ENCODE measurements around the gene MINDY2. TPM values are rescaled to one million over a fixed set of nuclear protein-coding genes. Genes with fewer than 3 reads are reported as not detected.
"Not testable (repeated sequence)": the region's sequence is repeated elsewhere in the genome, so short reads cannot be mapped to it uniquely, and the experiment has no call there.

MINDY2 gene
- total and polyA plus RNA-seq, 7 experiments from 2014 or later: 8.9 to 16.6 (median 11.4) TPM

- Mint-ChIP-seq H3K36me3 (peaks cover 9 to 42% (median 25%) of the 10 kb centered on the region in 5 donors), H3K9me3 (no peaks in the 10 kb centered on the region), H3K27ac (no peak overlapping the region), H3K4me3 (no peak overlapping the region), H3K4me1 (peaks cover 0 to 2% (median 0%) of the 10 kb centered on the region in 7 donors), H3K27me3 (no peaks in the 10 kb centered on the region)
- no peak overlapping the region for H3K4me3 ChIP-seq (ENCODE audit: low read length)
- H3K36me3 ChIP-seq (ENCODE audit: control insufficient read depth in 2 of 3, insufficient read depth in 3 of 3, low read length in 3 of 3): peaks cover 4 to 10% (median 7%) of the 10 kb centered on the region in 3 experiments
- ChIA-PET POLR2A (no interaction called here), CTCF (no interaction called here)
- intact Hi-C loops (cut with micrococcal nuclease): no loop called here
- no peaks in the 10 kb centered on the region for H3K4me1 ChIP-seq (ENCODE audit: control insufficient read depth in 2 of 2, insufficient read depth in 2 of 2, low read length in 2 of 2)
- H3K27me3 ChIP-seq (ENCODE audit: control insufficient read depth in 2 of 2, insufficient read depth in 2 of 2, low read length in 2 of 2): no peaks in the 10 kb centered on the region
- H3K27ac ChIP-seq (ENCODE audit: low read depth, low read length): no peak overlapping the region
- H3K9me3 ChIP-seq (ENCODE audit: control insufficient read depth in 2 of 3, low read length in 3 of 3): no peaks in the 10 kb centered on the region
- ATAC-seq (no peak), DNase-seq (no peak)
These were observed 81.2 kb downstream of the MINDY2 start for GRCh38 chr15:58852347-58852746.

DNA sequence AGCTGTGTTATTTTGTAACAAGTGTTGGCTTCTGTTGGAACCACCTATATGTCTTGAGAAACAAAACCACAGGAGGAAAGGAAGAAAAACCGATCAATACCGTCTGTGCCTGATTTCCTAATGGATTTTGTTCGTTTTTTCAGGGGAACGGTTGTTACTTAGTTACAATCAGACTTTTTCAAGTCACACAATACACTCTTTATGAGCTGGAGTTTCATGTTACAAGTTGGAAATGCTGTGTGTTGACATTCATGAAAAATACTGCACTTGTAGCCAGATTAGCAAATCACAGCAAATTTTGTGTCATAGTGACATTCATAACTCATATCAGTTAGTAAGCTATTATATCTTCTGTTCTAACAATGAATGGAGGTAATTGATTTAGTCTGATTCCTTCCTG, 83.5 kb downstream of the MINDY2 start:
- no peaks in the 10 kb centered on the region for H3K27me3 ChIP-seq (ENCODE audit: control insufficient read depth in 2 of 2, insufficient read depth in 2 of 2, low read length in 2 of 2)
- H3K9me3 Mint-ChIP-seq: no peaks in the 10 kb centered on the region
- H3K36me3 Mint-ChIP-seq: peaks cover 0 to 27% (median 15%) of the 10 kb centered on the region in 5 donors
- H3K4me1 ChIP-seq (ENCODE audit: control insufficient read depth in 2 of 2, insufficient read depth in 2 of 2, low read length in 2 of 2): no peaks in the 10 kb centered on the region
- H3K4me3 ChIP-seq (ENCODE audit: low read length): no peak overlapping the region
- no peaks in the 10 kb centered on the region for H3K9me3 ChIP-seq (ENCODE audit: control insufficient read depth in 2 of 3, low read length in 3 of 3)
- H3K4me1 Mint-ChIP-seq: no peaks in the 10 kb centered on the region
- H3K27ac ChIP-seq (ENCODE audit: low read depth, low read length): no peak overlapping the region
- intact Hi-C loops (cut with micrococcal nuclease): no loop called here
- POLR2A ChIA-PET: no interaction called here
- CTCF ChIA-PET: no interaction called here
- no peak for DNase-seq
- peaks cover 3 to 5% (median 4%) of the 10 kb centered on the region in 3 experiments for H3K36me3 ChIP-seq (ENCODE audit: control insufficient read depth in 2 of 3, insufficient read depth in 3 of 3, low read length in 3 of 3)
- no peak overlapping the region for H3K4me3 Mint-ChIP-seq
- no peaks in the 10 kb centered on the region for H3K27me3 Mint-ChIP-seq
- H3K27ac Mint-ChIP-seq: no peak overlapping the region
- no peak for ATAC-seq

GRCh38 chr15:58856086-58856485, 85.0 kb downstream of the MINDY2 start:
- H3K36me3 Mint-ChIP-seq: peaks cover 0 to 22% (median 15%) of the 10 kb centered on the region in 5 donors
- no peak overlapping the region for H3K4me3 Mint-ChIP-seq
- no peaks in the 10 kb centered on the region for H3K9me3 Mint-ChIP-seq
- H3K4me1 Mint-ChIP-seq: peaks cover 0 to 6% (median 5%) of the 10 kb centered on the region in 7 donors
- peaks cover 3 to 5% (median 4%) of the 10 kb centered on the region in 3 experiments for H3K36me3 ChIP-seq (ENCODE audit: control insufficient read depth in 2 of 3, insufficient read depth in 3 of 3, low read length in 3 of 3)
- DNase-seq (no peak), ATAC-seq (no peak)
- H3K27me3 Mint-ChIP-seq: no peaks in the 10 kb centered on the region
- H3K27me3 ChIP-seq (ENCODE audit: control insufficient read depth in 2 of 2, insufficient read depth in 2 of 2, low read length in 2 of 2): no peaks in the 10 kb centered on the region
- ChIA-PET POLR2A (interaction anchor here (0.6 kb wide), 1 partner anchor 25 kb away, joined by 3 read pairs; no protein-coding TSS in a partner anchor), CTCF (no interaction called here)
- no peak overlapping the region for H3K4me3 ChIP-seq (ENCODE audit: low read length)
- H3K27ac Mint-ChIP-seq: no peak overlapping the region
- no peak overlapping the region for H3K27ac ChIP-seq (ENCODE audit: low read depth, low read length)
- H3K9me3 ChIP-seq (ENCODE audit: control insufficient read depth in 2 of 3, low read length in 3 of 3): no peaks in the 10 kb centered on the region
- H3K4me1 ChIP-seq (ENCODE audit: control insufficient read depth in 2 of 2, insufficient read depth in 2 of 2, low read length in 2 of 2): no peaks in the 10 kb centered on the region
- intact Hi-C loops (cut with micrococcal nuclease): no loop called here

- H3K36me3 ChIP-seq (ENCODE audit: control insufficient read depth in 2 of 3, insufficient read depth in 3 of 3, low read length in 3 of 3); H3K4me3 Mint-ChIP-seq; POLR2A ChIA-PET; H3K4me3 ChIP-seq (ENCODE audit: low read length); ATAC-seq; H3K27ac ChIP-seq (ENCODE audit: low read depth, low read length); H3K27ac Mint-ChIP-seq; intact Hi-C loops (cut with micrococcal nuclease); CTCF ChIA-PET; H3K9me3 Mint-ChIP-seq; H3K27me3 Mint-ChIP-seq; H3K27me3 ChIP-seq (ENCODE audit: control insufficient read depth in 2 of 2, insufficient read depth in 2 of 2, low read length in 2 of 2); DNase-seq; H3K9me3 ChIP-seq (ENCODE audit: control insufficient read depth in 2 of 3, low read length in 3 of 3); H3K4me1 ChIP-seq (ENCODE audit: control insufficient read depth in 2 of 2, insufficient read depth in 2 of 2, low read length in 2 of 2): not testable (repeated sequence)
- Mint-ChIP-seq H3K4me1 (peaks cover 0 to 11% (median 8%) of the 10 kb centered on the region in 7 donors), H3K36me3 (peaks cover 0 to 20% (median 13%) of the 10 kb centered on the region in 5 donors)
These were observed 85.5 kb downstream of the MINDY2 start for GRCh38 chr15:58856621-58857020.

DNA sequence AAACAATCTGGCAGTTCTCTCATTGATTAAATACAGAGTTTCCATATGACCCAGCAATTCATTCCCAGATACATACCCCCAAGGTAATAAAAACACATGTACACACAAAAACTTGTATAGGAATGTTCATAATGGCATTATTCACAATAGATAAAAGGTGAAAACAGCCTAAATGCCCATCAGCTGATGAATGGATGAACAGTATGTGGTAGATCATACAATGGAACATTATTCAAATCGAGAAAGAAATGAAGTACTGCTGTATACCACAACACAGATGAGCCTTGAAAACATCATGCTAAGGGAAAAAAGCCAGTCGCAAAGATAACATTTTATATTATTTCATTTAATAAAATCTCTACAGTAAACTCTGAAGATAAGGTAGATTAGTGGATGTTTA, 91.2 kb downstream of the MINDY2 start:
- ATAC-seq: no peak
- Mint-ChIP-seq H3K4me1 (peaks cover 8 to 31% (median 25%) of the 10 kb centered on the region in 7 donors), H3K27me3 (peaks cover 6 to 8% (median 7%) of the 10 kb centered on the region in 5 donors), H3K27ac (peak overlapping the region in 1 of 9 donors; percentile 0), H3K36me3 (peaks cover 0 to 5% (median 4%) of the 10 kb centered on the region in 5 donors), H3K4me3 (no peak overlapping the region), H3K9me3 (no peaks in the 10 kb centered on the region)
- Histone ChIP-seq H3K36me3 (ENCODE audit: control insufficient read depth in 2 of 3, insufficient read depth in 3 of 3, low read length in 3 of 3) (no peaks in the 10 kb centered on the region), H3K9me3 (ENCODE audit: control insufficient read depth in 2 of 3, low read length in 3 of 3) (no peaks in the 10 kb centered on the region), H3K27ac (ENCODE audit: low read depth, low read length) (no peak overlapping the region), H3K27me3 (ENCODE audit: control insufficient read depth in 2 of 2, insufficient read depth in 2 of 2, low read length in 2 of 2) (no peaks in the 10 kb centered on the region), H3K4me1 (ENCODE audit: control insufficient read depth in 2 of 2, insufficient read depth in 2 of 2, low read length in 2 of 2) (peaks cover 0 to 5% of the 10 kb centered on the region in 2 donors), H3K4me3 (ENCODE audit: low read length) (no peak overlapping the region)
- POLR2A ChIA-PET: interaction anchor here (0.7 kb wide), 1 partner anchor 246 kb away, joined by 3 read pairs; no protein-coding TSS in a partner anchor
- intact Hi-C loops (cut with micrococcal nuclease): no loop called here
- CTCF ChIA-PET: no interaction called here
- DNase-seq: no peak

- H3K9me3 ChIP-seq (ENCODE audit: control insufficient read depth in 2 of 3, low read length in 3 of 3): no peaks in the 10 kb centered on the region
These were observed 93.7 kb downstream of the MINDY2 start for GRCh38 chr15:58864602-58865424.

More at GRCh38 chr15:58864602-58865424, 93.7 kb downstream of the MINDY2 start:
- no peaks in the 10 kb centered on the region for H3K27me3 ChIP-seq (ENCODE audit: control insufficient read depth in 2 of 2, insufficient read depth in 2 of 2, low read length in 2 of 2)
- Mint-ChIP-seq H3K36me3 (peaks cover 0 to 7% (median 4%) of the 10 kb centered on the region in 5 donors), H3K4me3 (peak overlapping the region; percentile 34 to 78 (median 60)), H3K4me1 (peaks cover 10 to 31% (median 25%) of the 10 kb centered on the region in 7 donors), H3K27ac (peak overlapping the region in 5 of 9 donors; percentile 3 to 72 (median 14)), H3K9me3 (peaks cover 0 to 1% (median 0%) of the 10 kb centered on the region in 11 donors), H3K27me3 (peaks cover 6 to 8% (median 7%) of the 10 kb centered on the region in 5 donors)
- CTCF ChIA-PET: no interaction called here
- ATAC-seq (peak; percentile 36), DNase-seq (peak in 3 of 9 donors; percentile 2 to 22 (median 9))
- H3K36me3 ChIP-seq (ENCODE audit: control insufficient read depth in 2 of 3, insufficient read depth in 3 of 3, low read length in 3 of 3): no peaks in the 10 kb centered on the region
- intact Hi-C loops (cut with micrococcal nuclease): no loop called here
- no peak overlapping the region for H3K27ac ChIP-seq (ENCODE audit: low read depth, low read length)
- H3K4me1 ChIP-seq (ENCODE audit: control insufficient read depth in 2 of 2, insufficient read depth in 2 of 2, low read length in 2 of 2): peaks cover 0 to 5% of the 10 kb centered on the region in 2 donors
- POLR2A ChIA-PET: no interaction called here
- H3K4me3 ChIP-seq (ENCODE audit: low read length): no peak overlapping the region

Data from naive thymus-derived CD4-positive, alpha-beta T cell (primary cell).